AG04450 (cell line): ENCODE data around the gene SORCS2. TPM values are rescaled to one million over a fixed set of nuclear protein-coding genes. Genes with fewer than 3 reads are reported as not detected.

Experiments
- CTCF ChIA-PET: fragments of 300-600, 350-600 bp; formaldehyde crosslinking; extraction: SDS; loops from one replicate; lab custom pipeline; 2022; ENCODE audit warnings: antibody characterized with exemption, inconsistent platforms; lab: Charles Lee
- POLR2A ChIA-PET: fragments of 350-600 bp; formaldehyde crosslinking; extraction: SDS; loops from one replicate; lab custom pipeline; 2021; ENCODE audit warnings: antibody characterized with exemption, inconsistent platforms; lab: Yijun Ruan, JAX
- DNase-seq: peaks from one replicate; pipeline ENCODE4 v3.0.0-alpha.2; 2011; ENCODE audit warnings: low read depth, low spot score
- H3K27ac ChIP-seq: one replicate; pipeline ENCODE4 v1.5.1; 2012; ENCODE audit warnings: low read depth, low read length, control low read depth
- H3K27me3 ChIP-seq: one replicate; pipeline ENCODE4 v1.6.0; 2012; ENCODE audit warnings: low read length; ENCODE audit not compliant: control insufficient read depth, insufficient read depth
- H3K4me3 ChIP-seq: 2 replicates; pipeline ENCODE4 v1.5.1; 2011; ENCODE audit warnings: mild to moderate bottlenecking, low read depth, low read length, control low read depth
- H3K9me3 ChIP-seq: 2 replicates; pipeline ENCODE4 v1.5.1; 2012; ENCODE audit warnings: low read length; ENCODE audit not compliant: control insufficient read depth, insufficient read depth
- CTCF ChIP-seq: IDR thresholded peaks from 2 replicates; pipeline ENCODE4 v1.5.1; 2011; ENCODE audit warnings: low read depth, low read length, control low read depth, inconsistent platforms
- polyA plus RNA-seq: library from polyadenylated mRNA; depleted of rRNA; stranded (reverse); fragments of >200 nt; gene quantifications from 2 replicates; pipeline ENCODE4 v1.2.3, GENCODE V29; 2011

Gene SORCS2
- polyA plus RNA-seq, 1 experiment = 0.29 TPM

DNA sequence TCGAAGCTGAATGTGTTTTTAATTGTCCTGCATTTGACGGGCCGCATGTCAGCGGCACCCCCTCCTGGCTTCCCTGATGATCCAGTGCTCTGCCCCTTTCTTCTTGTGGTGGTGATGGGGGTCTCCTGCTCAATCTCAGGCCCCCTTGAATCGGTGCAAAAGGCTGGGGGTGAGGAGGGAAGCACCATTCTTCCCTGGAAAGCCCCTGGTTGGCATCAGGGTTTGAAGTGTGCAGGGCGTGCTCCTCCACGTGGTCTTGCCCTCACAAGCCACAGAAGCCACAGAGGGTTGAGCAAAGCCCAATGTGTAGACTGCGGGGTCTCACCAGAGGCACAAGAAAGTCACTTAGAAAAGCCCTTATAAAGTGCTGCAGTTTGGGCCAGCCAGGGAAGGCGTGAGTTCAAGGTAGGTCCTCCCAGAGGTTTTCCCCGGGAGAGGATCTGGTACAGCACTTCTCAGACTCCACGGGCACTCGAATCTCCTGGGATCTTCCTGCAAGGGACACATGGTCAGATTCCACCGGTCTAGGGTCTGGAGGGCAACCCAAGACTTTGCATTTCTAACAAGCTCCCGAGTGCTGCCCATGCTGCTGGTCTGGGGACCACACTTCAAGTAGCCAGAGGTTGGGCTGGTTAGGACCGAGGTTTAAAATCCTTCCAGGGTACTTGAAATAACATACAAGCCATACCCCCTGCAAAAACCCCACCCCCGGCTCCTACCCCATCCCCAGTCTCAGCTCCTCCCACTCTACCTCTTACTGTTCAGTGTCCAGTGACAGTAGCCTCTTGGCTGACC is 207.3 kb downstream of the SORCS2 start:
- CTCF ChIA-PET = no interaction called here
- Histone ChIP-seq H3K27me3 (peaks cover 44% of the 10 kb centered on the region), H3K27ac (no peak overlapping the region), H3K9me3 (no peaks in the 10 kb centered on the region), H3K4me3 (no peak overlapping the region)
- DNase-seq = no peak
- TF ChIP-seq CTCF = no peak
- POLR2A ChIA-PET = no interaction called here

DNA sequence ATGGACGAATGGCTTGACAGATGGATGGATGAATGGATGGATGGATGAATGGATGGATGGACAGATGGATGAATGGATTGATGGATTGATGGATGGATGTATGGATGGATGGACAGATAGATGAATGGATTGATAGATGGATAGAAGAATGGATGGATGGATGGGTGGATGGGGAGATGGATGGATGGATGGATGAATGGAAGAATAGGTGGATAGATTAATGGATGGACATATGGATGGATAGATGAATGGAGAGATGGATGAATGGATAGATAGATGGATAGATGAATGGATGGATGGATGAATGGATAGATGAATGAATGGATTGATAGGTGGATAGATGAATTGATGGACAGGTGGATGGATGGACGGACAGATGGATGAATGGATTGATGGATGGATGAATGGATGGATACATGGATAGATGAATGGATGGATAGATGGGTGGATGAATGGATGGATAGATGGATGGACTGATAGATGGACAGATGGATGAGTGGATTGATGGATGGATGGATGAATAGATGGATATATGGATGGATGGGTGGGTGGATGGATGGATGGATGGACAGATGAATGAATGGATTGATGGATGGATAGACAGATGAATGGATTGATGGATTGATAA is 208.4 kb downstream of the SORCS2 start:
- POLR2A ChIA-PET = no interaction called here
- CTCF ChIA-PET = no interaction called here
- no peak for TF ChIP-seq CTCF
- Histone ChIP-seq H3K27ac (no peak overlapping the region), H3K9me3 (no peaks in the 10 kb centered on the region), H3K4me3 (no peak overlapping the region), H3K27me3 (peaks cover 33% of the 10 kb centered on the region)
- no peak for DNase-seq

- Histone ChIP-seq H3K27me3 (peaks cover 17% of the 10 kb centered on the region), H3K27ac (no peak overlapping the region), H3K9me3 (no peaks in the 10 kb centered on the region), H3K4me3 (no peak overlapping the region)
- ChIA-PET CTCF (no interaction called here), POLR2A (no interaction called here)
- no peak for TF ChIP-seq CTCF
- DNase-seq = no peak
These were observed 210.2 kb downstream of the SORCS2 start for GRCh38 chr4:7402526-7402925.

DNA sequence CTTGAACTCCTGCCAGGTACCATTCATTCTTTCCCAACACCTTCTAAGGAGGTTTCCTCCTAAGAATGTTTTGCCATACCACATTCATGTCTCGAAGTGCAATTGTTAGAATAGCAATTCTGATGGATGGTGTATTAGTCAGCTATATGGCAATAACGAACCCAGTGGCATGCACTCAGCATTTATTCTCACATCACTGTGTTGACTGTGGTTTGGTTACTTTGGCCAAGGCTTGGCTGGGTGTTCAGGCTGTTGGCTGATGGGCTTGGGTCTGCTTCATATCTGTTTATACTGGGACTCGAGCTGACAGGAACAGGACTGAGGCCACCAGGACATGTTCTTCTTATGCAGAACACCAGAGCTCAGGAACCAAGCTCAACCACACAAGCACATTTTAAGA is 210.7 kb downstream of the SORCS2 start:
- Histone ChIP-seq H3K4me3 (no peak overlapping the region), H3K27me3 (peaks cover 13% of the 10 kb centered on the region), H3K27ac (no peak overlapping the region), H3K9me3 (no peaks in the 10 kb centered on the region)
- CTCF ChIA-PET = no interaction called here
- no peak for DNase-seq
- no peak for TF ChIP-seq CTCF
- POLR2A ChIA-PET = no interaction called here

- ChIA-PET CTCF (no interaction called here), POLR2A (no interaction called here)
- peaks cover 28% of the 10 kb centered on the region for H3K27me3 ChIP-seq
- no peak for TF ChIP-seq CTCF
- DNase-seq = no peak
- no peak overlapping the region for H3K27ac ChIP-seq
- H3K4me3 ChIP-seq = no peak overlapping the region
- no peaks in the 10 kb centered on the region; the same call in 1 of the 2 replicates for H3K9me3 ChIP-seq
These were observed 215.8 kb downstream of the SORCS2 start for GRCh38 chr4:7408166-7408565.
